Rectal smooth muscle tissue (tissue), 1 donor: ENCODE data around the gene TPST2.
A peak's percentile ranks its signal among the peaks of the same experiment; 100 is the strongest.

ENCODE experiments used
- H3K27ac ChIP-seq: one replicate; pipeline ENCODE4 v1.7.0; 2013; ENCODE audit warnings: low read depth, low read length, inconsistent platforms
- H3K27me3 ChIP-seq: one replicate; pipeline ENCODE4 v1.7.0; 2013; ENCODE audit warnings: low read length; ENCODE audit not compliant: control insufficient read depth, insufficient read depth
- H3K36me3 ChIP-seq: one replicate; pipeline ENCODE4 v1.7.0; 2013; ENCODE audit warnings: low read length; ENCODE audit not compliant: control insufficient read depth, insufficient read depth
- H3K4me1 ChIP-seq: one replicate; pipeline ENCODE4 v1.7.0; 2013; ENCODE audit warnings: low read length; ENCODE audit not compliant: control insufficient read depth, insufficient read depth
- H3K4me3 ChIP-seq: one replicate; pipeline ENCODE4 v1.7.0; 2013; ENCODE audit warnings: low read length
- H3K9ac ChIP-seq: one replicate; pipeline ENCODE4 v1.7.0; 2013; ENCODE audit warnings: low read length

The TPST2 gene

DNA sequence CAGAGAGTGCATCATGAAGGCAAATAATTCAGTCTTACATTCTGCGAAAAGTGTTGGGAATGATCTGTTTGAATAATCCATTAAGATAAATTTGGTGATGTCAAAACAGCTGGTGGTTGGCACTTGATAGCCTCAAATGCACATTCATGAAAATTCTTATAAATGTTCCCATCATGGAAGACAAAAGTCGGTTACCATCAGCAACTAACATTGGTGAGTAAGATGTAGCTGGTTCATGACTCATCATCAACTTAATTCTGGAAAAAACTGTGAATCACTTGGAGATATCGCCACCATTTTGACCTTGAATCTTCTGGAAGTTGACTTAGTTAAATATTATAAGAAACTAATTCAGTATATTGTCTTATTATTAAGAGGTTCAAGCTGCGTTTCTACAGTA is 16.7 kb upstream of the TPST2 start:
- H3K27me3 ChIP-seq, result no peaks in the 10 kb centered on the region
- H3K36me3 ChIP-seq, result no peaks in the 10 kb centered on the region
- no peak overlapping the region for H3K9ac ChIP-seq
- H3K4me1 ChIP-seq, result no peaks in the 10 kb centered on the region
- no peak overlapping the region for H3K27ac ChIP-seq
- H3K4me3 ChIP-seq, result no peak overlapping the region

DNA sequence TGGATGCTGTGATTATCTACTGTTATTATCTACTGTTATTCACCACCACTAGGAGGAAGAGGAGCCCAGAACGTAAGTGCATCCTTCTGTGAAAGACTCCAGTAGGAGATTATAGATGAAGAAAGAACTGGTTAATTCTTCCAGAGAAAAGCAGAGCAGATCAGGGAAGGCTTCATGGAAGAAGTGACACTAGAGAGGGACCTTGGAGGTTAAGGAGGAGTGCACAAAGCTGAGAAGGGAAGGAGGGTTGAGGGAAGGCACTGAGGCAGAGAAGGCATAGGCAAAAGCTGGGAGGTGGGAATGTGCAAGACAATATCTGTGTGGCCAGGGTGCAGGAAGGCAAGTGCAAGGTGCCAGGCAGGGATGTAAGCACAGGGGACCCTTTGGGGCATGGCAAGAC is 14.4 kb upstream of the TPST2 start:
- H3K27me3 ChIP-seq, result peaks cover 5% of the 10 kb centered on the region
- H3K4me1 ChIP-seq, result no peaks in the 10 kb centered on the region
- H3K36me3 ChIP-seq, result no peaks in the 10 kb centered on the region
- H3K9ac ChIP-seq, result no peak overlapping the region
- no peak overlapping the region for H3K4me3 ChIP-seq
- H3K27ac ChIP-seq, result no peak overlapping the region

GRCh38 chr22:26602127-26602526 is 12.2 kb upstream of the TPST2 start:
- H3K36me3 ChIP-seq, result no peaks in the 10 kb centered on the region
- no peak overlapping the region for H3K4me3 ChIP-seq
- H3K9ac ChIP-seq, result no peak overlapping the region
- H3K27me3 ChIP-seq, result peaks cover 6% of the 10 kb centered on the region
- H3K4me1 ChIP-seq, result no peaks in the 10 kb centered on the region
- no peak overlapping the region for H3K27ac ChIP-seq

GRCh38 chr22:26601726-26602125 is 11.8 kb upstream of the TPST2 start:
- Histone ChIP-seq H3K27me3 (peaks cover 6% of the 10 kb centered on the region), H3K4me3 (no peak overlapping the region), H3K9ac (no peak overlapping the region), H3K27ac (no peak overlapping the region), H3K4me1 (no peaks in the 10 kb centered on the region), H3K36me3 (no peaks in the 10 kb centered on the region)

DNA sequence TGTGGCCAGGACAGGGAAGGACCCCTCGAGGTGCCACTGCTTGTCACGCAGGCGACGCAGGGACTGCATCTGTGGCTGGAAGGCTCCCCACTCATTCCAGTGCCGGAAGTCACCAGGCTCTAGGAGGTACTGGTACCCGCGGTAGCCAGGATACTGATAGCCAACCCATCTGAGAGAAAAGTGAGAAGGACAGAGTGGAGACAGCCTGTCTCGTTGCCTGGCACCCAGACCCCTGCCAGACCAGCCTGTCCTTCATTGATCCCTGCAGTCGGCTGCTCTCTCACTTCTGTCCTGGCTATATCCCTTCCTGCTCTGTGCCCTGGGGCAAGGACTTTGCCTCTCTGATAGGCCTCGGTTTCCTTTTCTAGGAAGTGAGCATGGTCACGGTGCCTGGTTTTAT is 9.6 kb upstream of the TPST2 start:
- Histone ChIP-seq H3K4me1 (no peaks in the 10 kb centered on the region), H3K36me3 (no peaks in the 10 kb centered on the region), H3K9ac (no peak overlapping the region), H3K27ac (no peak overlapping the region), H3K4me3 (no peak overlapping the region), H3K27me3 (peaks cover 6% of the 10 kb centered on the region)

GRCh38 chr22:26597480-26597879 is 7.5 kb upstream of the TPST2 start:
- Histone ChIP-seq H3K9ac (no peak overlapping the region), H3K4me1 (no peaks in the 10 kb centered on the region), H3K27ac (no peak overlapping the region), H3K27me3 (peaks cover 6% of the 10 kb centered on the region), H3K36me3 (no peaks in the 10 kb centered on the region), H3K4me3 (no peak overlapping the region)

GRCh38 chr22:26597026-26597425 is 7.1 kb upstream of the TPST2 start:
- Histone ChIP-seq H3K27ac (no peak overlapping the region), H3K36me3 (no peaks in the 10 kb centered on the region), H3K27me3 (peaks cover 6% of the 10 kb centered on the region), H3K4me3 (no peak overlapping the region), H3K9ac (no peak overlapping the region), H3K4me1 (no peaks in the 10 kb centered on the region)

GRCh38 chr22:26593763-26594162 is 3.8 kb upstream of the TPST2 start:
- no peaks in the 10 kb centered on the region for H3K4me1 ChIP-seq
- H3K36me3 ChIP-seq, result no peaks in the 10 kb centered on the region
- no peak overlapping the region for H3K27ac ChIP-seq
- H3K9ac ChIP-seq, result no peak overlapping the region
- no peak overlapping the region for H3K4me3 ChIP-seq
- H3K27me3 ChIP-seq, result no peaks in the 10 kb centered on the region

DNA sequence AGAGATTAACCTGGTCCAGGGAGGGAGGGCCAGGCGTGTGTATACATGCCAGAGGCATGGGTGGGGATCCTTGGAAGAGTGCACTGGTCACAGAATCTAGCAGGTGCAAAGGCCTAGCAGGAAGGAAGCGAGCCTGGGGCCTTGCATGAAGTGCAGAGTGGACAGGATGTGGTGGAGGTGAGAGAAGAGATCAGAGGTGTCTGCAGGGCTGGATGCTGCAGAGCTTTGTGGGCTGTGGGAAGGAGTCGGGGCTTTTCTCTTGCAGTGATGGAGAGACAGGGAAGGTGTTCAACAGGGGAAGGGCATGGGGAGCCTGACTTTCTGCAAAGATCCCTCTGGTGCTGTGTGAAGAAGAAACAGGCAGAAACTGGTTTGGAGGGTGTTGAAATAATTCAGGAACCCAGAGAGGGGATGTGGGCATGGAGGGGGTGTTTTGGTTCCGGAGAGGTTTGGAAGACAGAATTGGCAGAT is 2.5 kb upstream of the TPST2 start:
- H3K36me3 ChIP-seq, result no peaks in the 10 kb centered on the region
- no peaks in the 10 kb centered on the region for H3K27me3 ChIP-seq
- no peak overlapping the region for H3K9ac ChIP-seq
- H3K4me3 ChIP-seq, result no peak overlapping the region
- H3K27ac ChIP-seq, result no peak overlapping the region
- H3K4me1 ChIP-seq, result no peaks in the 10 kb centered on the region

- H3K27ac ChIP-seq, result no peak overlapping the region
- no peaks in the 10 kb centered on the region for H3K36me3 ChIP-seq
- no peaks in the 10 kb centered on the region for H3K4me1 ChIP-seq
- peak overlapping the region; percentile 70 for H3K4me3 ChIP-seq
- H3K9ac ChIP-seq, result peak overlapping the region; percentile 0
- H3K27me3 ChIP-seq, result no peaks in the 10 kb centered on the region
Measured at GRCh38 chr22:26589367-26589844, 526 bp downstream of the TPST2 start.

DNA sequence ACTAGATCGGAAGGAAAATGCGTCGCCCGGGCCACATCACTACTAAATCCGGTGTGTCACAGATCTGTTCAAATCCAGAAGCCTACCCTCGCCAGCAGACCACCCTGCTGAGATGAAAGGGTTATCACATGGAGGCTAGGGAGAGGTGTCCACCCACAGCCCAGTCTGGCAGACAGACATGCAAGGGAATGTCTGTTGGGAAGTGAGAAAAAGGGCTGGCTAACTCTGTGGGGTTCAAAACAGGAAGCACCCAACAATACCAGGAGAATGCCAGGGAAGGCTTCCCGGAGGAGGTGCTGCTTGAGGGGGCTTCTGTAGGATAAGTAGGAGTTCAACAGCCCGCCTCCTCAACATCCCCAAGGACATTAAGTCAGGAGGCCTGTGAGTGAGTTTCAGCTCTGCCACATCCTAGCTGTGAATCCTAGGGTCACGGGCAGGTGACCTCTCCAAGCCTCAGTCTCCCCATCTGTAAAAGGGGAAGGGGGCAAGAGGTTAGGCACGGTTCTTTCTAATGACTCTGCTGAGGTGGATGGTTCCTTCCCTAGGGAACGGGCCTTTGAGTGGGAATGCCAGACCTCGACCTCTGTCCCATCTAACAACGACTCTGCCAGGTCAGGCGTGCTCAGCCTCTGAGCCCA is 1.1 kb downstream of the TPST2 start:
- Histone ChIP-seq H3K4me3 (peak overlapping the region; percentile 70), H3K27ac (no peak overlapping the region), H3K4me1 (no peaks in the 10 kb centered on the region), H3K36me3 (no peaks in the 10 kb centered on the region), H3K9ac (peak overlapping the region; percentile 0), H3K27me3 (no peaks in the 10 kb centered on the region)

GRCh38 chr22:26587991-26588613 is 1.8 kb downstream of the TPST2 start:
- Histone ChIP-seq H3K27me3 (no peaks in the 10 kb centered on the region), H3K27ac (no peak overlapping the region), H3K4me1 (no peaks in the 10 kb centered on the region), H3K4me3 (no peak overlapping the region), H3K36me3 (no peaks in the 10 kb centered on the region), H3K9ac (no peak overlapping the region)
